GM12865 (cell line): ENCODE measurements around the gene SGCB.

Source experiments
- DNase-seq: peaks from one replicate; pipeline ENCODE4 v3.0.0; 2010; ENCODE audit warnings: low read depth
- H3K4me3 ChIP-seq: 2 replicates; pipeline ENCODE4 v1.5.1; 2011; ENCODE audit warnings: mild to moderate bottlenecking, low read depth, low read length, control low read depth
- TF ChIP-seq, protein P1 (sequence below): IDR thresholded peaks from 2 replicates; pipeline ENCODE4 v1.5.1; 2011; ENCODE audit warnings: low read length, control low read depth, low read depth, inconsistent platforms; ENCODE audit not compliant: insufficient read depth; ENCODE audit errors: missing control alignments

The SGCB gene

DNA sequence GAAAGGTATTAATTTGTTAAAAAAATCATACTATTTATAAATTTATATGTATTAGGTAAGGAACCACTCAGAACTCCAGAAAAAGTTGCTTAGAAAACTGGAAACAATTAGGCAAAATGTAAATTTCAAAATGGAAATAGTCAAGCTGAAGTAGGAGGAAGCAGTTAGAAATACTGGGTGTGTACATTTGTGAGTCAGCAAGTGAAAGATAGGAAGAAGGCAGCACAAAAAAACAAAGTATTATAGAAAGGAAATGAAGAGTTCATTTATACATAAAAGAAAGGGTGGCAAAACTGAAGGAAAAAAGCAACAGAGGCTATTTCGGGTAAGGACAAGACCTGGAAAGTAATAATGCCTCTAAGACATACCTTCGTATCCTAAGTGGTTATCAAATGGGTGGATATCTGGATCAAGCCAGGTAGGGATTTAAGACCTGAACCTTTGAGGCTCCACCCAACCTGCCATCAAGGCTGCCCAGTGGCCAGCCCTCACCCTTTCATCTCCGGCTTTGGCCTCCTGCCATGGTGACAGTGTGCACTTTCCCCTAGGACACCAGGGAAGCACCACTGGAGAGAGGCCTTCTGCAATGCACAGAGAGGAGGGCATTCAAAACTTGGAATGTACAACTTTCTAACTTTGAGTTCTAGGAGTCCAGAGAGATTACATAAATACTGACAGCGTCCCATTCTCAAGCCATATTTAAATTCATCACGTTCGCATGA, 18.0 kb downstream of the SGCB start, which contains the start of gene LRRC66:
Gene LRRC66 (minus strand): TSS at position 428 of the 722 bp plus-strand sequence. CDS start 2,750 bp downstream, outside the sequence.
- DNase-seq = no peak

DNA sequence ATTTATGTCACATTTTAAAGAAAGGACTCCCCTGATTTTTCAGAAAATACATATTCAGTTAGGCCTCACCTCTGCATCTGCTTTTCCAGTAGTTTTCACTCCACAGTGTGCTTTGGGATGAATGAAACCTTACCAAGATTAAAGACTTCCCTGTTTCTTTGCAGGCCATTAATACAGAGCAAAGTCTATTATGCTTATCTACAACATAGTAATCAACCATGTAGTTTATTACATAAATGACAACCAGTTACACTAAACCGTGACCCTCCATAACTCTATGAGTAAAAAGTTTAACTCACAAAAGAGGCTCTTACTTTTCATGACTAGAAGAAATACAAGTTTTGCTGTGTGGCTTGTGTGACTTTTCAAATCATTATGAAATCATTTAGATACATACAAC, 20.3 kb downstream of the SGCB start:
- TF ChIP-seq, protein P1, sequence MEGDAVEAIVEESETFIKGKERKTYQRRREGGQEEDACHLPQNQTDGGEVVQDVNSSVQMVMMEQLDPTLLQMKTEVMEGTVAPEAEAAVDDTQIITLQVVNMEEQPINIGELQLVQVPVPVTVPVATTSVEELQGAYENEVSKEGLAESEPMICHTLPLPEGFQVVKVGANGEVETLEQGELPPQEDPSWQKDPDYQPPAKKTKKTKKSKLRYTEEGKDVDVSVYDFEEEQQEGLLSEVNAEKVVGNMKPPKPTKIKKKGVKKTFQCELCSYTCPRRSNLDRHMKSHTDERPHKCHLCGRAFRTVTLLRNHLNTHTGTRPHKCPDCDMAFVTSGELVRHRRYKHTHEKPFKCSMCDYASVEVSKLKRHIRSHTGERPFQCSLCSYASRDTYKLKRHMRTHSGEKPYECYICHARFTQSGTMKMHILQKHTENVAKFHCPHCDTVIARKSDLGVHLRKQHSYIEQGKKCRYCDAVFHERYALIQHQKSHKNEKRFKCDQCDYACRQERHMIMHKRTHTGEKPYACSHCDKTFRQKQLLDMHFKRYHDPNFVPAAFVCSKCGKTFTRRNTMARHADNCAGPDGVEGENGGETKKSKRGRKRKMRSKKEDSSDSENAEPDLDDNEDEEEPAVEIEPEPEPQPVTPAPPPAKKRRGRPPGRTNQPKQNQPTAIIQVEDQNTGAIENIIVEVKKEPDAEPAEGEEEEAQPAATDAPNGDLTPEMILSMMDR = no peak
- no peak for DNase-seq
- no peak overlapping the region for H3K4me3 ChIP-seq

More for the DNA sequence above, 18.0 kb downstream of the SGCB start, which contains the start of gene LRRC66:
- no peak within 1 kb of the TSS for H3K4me3 ChIP-seq
- TF ChIP-seq, protein P1 = no peak

DNA sequence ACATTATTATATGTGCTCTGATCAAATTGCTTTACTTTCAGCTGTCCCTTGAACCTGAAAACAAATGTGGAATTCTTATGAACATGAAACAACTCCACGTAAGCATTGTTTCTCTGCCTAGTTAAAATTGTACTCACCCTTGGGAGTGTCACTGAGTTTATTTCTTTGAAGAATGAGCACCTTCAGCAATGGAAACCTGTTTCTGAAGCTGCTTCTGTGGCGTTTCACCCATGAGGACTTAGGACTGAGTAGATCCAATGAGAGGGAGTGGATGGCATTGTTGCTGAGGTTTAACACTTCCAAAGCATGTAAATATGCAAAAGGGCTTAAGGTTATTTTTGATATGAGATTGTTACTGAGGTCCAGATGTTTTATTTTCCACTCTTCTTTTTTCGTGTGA, 21.1 kb downstream of the SGCB start:
- TF ChIP-seq, protein P1 = no peak
- no peak overlapping the region for H3K4me3 ChIP-seq
- no peak for DNase-seq

DNA sequence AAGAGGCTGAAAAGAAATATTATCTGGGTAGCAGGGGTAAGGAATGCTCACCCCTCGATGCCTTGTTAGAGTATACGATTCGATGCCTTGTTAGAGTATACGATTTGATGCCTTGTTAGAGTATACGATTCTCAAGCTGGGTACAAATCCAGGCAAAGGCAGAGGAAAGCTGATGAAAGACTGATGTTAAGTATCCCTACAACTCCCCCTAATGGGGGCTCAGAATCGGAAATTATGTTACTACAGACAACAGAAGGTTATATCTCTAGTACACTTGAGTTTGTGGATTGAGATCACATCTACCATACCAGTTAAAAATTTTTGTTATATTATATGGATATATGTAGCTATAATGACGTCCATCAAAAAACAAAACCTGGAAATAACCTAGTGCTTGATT, 22.7 kb downstream of the SGCB start:
- no peak for DNase-seq
- no peak overlapping the region for H3K4me3 ChIP-seq
- TF ChIP-seq, protein P1 = no peak

DNA sequence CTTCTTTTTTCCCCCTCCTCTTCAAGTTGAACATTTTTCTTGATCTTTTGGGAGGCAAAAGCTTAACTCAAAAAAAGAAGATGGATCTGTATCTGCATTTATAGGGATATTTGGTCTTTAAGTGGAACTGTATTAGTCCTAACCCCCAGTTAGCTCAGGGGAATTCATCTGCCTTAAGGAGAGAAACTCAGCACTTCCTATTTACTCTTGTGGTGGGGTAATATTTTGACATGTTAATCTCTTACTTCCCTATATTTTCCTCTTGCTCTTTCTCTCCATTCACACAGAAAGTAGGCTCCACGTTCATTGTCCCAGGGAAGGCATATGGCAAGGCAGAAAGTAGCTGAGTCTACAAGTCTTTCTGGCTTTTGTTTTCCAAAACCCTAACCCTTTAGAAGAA, 23.2 kb downstream of the SGCB start:
- TF ChIP-seq, protein P1 = no peak
- no peak for DNase-seq
- H3K4me3 ChIP-seq = no peak overlapping the region

DNA sequence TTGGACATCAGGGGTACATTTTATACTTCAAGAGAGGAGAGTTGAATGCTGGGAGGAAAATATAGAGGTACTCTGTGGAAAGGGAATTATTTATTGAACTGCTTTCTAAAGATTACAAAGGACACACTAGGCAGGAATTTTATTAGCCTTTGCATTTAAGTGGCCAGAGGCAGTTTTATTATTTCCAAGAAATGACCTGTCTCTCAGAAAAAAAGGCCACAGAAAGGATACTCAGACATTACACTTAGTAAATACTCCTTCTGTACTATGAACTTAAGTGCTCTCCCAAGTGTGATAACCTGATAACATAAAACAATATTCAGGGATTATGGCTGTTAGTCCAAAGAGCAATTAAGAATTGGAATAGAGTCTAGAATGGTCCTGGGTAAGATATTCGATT, 25.4 kb downstream of the SGCB start:
- no peak for DNase-seq
- TF ChIP-seq, protein P1 = no peak
- no peak overlapping the region for H3K4me3 ChIP-seq

DNA sequence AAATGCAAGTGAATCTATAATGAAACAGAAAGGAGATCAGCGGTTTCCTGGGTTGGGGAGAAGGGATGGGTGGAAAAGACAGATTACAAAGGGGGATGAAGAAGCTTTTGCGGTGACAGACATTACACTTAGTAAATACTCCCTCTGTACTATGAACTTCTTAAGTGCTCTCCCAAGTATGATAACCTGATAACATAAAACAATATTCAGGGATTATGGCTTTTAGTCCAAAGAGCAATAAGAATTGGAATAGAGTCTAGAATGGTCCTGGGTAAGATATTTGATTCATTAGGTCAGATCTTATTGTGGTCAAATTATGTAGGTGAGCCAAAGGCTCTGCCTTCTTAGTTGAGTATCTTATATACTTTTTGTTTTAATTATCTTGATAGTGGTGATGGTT, 27.1 kb downstream of the SGCB start:
- no peak for DNase-seq
- TF ChIP-seq, protein P1 = no peak
- H3K4me3 ChIP-seq = no peak overlapping the region
